Glutamatergic neuron (in vitro differentiated cells): ENCODE results near the gene ARHGAP29. TPM values are rescaled to one million over a fixed set of nuclear protein-coding genes. Genes with fewer than 3 reads are reported as not detected.

Experiments used
- DNase-seq: peaks from one replicate; pipeline ENCODE4 v3.0.0; 2022
- H3K27ac Mint-ChIP-seq: one replicate; pipeline ENCODE4 v1.8.0; 2020; ENCODE audit warnings: mild to moderate bottlenecking, mixed read lengths, inconsistent platforms; ENCODE audit not compliant: unreplicated experiment
- H3K27me3 Mint-ChIP-seq: one replicate; pipeline ENCODE4 v1.8.0; 2020; ENCODE audit warnings: mild to moderate bottlenecking, moderate library complexity, mixed read lengths, inconsistent platforms; ENCODE audit not compliant: unreplicated experiment
- H3K36me3 Mint-ChIP-seq: one replicate; pipeline ENCODE4 v1.8.0; 2020; ENCODE audit warnings: mild to moderate bottlenecking, mixed read lengths, inconsistent platforms; ENCODE audit not compliant: unreplicated experiment
- H3K4me1 Mint-ChIP-seq: one replicate; pipeline ENCODE4 v1.8.0; 2020; ENCODE audit warnings: mild to moderate bottlenecking, low read depth, mixed read lengths, inconsistent platforms; ENCODE audit not compliant: unreplicated experiment
- H3K4me3 Mint-ChIP-seq: one replicate; pipeline ENCODE4 v1.8.0; 2020; ENCODE audit warnings: mild to moderate bottlenecking, mixed read lengths, inconsistent platforms; ENCODE audit not compliant: unreplicated experiment
- H3K9me3 Mint-ChIP-seq: one replicate; pipeline ENCODE4 v1.8.0; 2020; ENCODE audit warnings: mild to moderate bottlenecking, moderate library complexity, mixed read lengths, inconsistent platforms; ENCODE audit not compliant: unreplicated experiment
- total RNA-seq: library from RNA; stranded (reverse); fragmentation: NEBNext Ultra II Directional; extraction: Animal tissue kit (Norgen Biotek cat#: 25700); gene quantifications from one replicate; pipeline ENCODE4 v1.2.1, GENCODE V29; 2021; ENCODE audit not compliant: unreplicated experiment
- TF ChIP-seq, protein P1 (sequence below): fragments of 200-600 bp; sonication (generic); IDR thresholded peaks from one replicate; pipeline ENCODE4 v1.5.0; 2021; ENCODE audit not compliant: partially characterized antibody, unreplicated experiment

Gene ARHGAP29
- total RNA-seq, 1 donor from 2014 or later: 1.1 TPM

DNA sequence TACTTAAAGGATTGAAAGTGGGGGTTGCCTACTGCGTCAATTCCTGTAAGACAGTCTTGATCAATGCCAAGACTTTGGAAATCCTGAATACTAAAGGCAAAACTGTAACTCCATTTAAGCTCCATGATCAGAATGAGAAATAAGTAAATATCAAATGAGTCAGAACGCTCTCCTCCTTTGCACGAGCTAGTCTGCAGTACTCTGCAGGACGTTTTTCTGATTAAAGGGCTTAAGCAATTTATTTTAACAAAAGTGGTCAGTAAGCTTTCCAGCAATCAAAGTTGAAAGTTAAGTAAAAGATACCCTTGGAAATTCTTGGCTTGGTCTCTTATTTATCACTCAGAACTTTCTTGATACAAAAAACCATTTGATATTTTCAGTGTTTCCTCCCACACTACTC lies 35.7 kb upstream of the ARHGAP29 start:
- TF ChIP-seq, protein P1, sequence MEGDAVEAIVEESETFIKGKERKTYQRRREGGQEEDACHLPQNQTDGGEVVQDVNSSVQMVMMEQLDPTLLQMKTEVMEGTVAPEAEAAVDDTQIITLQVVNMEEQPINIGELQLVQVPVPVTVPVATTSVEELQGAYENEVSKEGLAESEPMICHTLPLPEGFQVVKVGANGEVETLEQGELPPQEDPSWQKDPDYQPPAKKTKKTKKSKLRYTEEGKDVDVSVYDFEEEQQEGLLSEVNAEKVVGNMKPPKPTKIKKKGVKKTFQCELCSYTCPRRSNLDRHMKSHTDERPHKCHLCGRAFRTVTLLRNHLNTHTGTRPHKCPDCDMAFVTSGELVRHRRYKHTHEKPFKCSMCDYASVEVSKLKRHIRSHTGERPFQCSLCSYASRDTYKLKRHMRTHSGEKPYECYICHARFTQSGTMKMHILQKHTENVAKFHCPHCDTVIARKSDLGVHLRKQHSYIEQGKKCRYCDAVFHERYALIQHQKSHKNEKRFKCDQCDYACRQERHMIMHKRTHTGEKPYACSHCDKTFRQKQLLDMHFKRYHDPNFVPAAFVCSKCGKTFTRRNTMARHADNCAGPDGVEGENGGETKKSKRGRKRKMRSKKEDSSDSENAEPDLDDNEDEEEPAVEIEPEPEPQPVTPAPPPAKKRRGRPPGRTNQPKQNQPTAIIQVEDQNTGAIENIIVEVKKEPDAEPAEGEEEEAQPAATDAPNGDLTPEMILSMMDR: no peak
- DNase-seq: no peak
- Mint-ChIP-seq H3K27ac (no peak overlapping the region), H3K4me3 (no peak overlapping the region), H3K9me3 (no peaks in the 10 kb centered on the region), H3K36me3 (no peaks in the 10 kb centered on the region), H3K4me1 (no peaks in the 10 kb centered on the region), H3K27me3 (no peaks in the 10 kb centered on the region)

DNA sequence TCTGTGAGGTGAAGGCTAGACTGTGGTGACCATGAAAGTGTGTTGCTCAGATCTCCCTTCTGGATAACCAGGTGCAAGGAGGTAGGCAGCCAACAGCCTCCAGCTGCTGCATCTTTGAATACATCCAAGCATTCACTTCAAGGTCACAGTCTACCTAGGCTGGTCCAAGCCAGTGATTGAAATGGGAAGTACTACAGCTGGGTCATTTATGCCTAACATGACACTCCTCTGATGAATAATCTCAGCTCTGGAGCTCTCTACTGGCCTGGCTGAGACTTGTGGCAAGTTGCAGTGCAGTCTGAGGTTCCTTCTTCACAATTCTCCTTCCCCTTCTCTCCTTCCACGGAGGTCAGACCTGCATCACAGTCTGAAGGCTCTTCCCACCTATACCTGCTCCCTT lies 35.0 kb upstream of the ARHGAP29 start:
- Mint-ChIP-seq H3K36me3 (no peaks in the 10 kb centered on the region), H3K27me3 (no peaks in the 10 kb centered on the region), H3K9me3 (no peaks in the 10 kb centered on the region), H3K4me1 (no peaks in the 10 kb centered on the region), H3K4me3 (no peak overlapping the region), H3K27ac (no peak overlapping the region)
- TF ChIP-seq, protein P1: no peak
- DNase-seq: no peak

DNA sequence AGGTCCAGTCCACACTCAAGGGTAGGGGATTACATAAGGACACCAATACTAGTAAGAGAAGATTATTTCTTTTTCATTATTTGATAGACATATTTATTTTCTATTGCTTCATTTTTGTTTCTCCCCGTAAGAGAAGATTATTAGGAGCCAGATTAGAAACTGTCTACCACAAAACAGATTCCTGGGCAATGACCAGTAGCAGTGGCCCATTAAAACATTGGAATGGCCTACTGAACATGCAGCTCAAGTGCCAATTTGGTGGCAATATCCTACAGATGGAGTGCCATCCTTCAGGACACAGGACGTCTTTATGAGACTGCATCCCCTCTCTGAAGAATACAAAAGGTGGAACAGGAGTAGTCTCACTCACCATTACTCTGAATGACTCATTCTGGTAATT lies 34.0 kb upstream of the ARHGAP29 start:
- no peaks in the 10 kb centered on the region for H3K36me3 Mint-ChIP-seq
- H3K27me3 Mint-ChIP-seq: no peaks in the 10 kb centered on the region
- peaks cover under 1% of the 10 kb centered on the region for H3K9me3 Mint-ChIP-seq
- H3K27ac Mint-ChIP-seq: no peak overlapping the region
- TF ChIP-seq, protein P1: no peak
- H3K4me1 Mint-ChIP-seq: no peaks in the 10 kb centered on the region
- DNase-seq: no peak
- no peak overlapping the region for H3K4me3 Mint-ChIP-seq

DNA sequence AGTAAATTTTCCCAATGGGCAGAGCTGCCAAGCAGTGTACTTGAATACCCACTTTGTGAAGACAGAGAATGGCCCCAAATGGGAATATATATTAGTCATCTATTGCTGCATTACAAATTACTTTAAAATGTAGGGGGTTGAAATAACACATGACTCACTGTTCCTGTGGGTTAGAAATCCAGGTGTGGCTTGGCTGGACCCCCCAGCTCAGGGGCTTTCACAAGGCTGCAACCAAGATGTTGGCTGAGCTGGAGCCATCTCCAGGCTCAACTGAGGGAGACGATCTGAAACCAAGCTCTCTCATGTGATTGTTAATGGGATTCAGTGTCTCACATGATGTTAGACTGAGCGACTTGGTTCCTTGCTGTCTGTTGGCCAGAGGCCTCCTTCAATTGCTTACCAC lies 33.4 kb upstream of the ARHGAP29 start:
- H3K4me1 Mint-ChIP-seq: no peaks in the 10 kb centered on the region
- TF ChIP-seq, protein P1: no peak
- no peaks in the 10 kb centered on the region for H3K36me3 Mint-ChIP-seq
- no peak for DNase-seq
- H3K4me3 Mint-ChIP-seq: no peak overlapping the region
- no peak overlapping the region for H3K27ac Mint-ChIP-seq
- H3K27me3 Mint-ChIP-seq: no peaks in the 10 kb centered on the region
- peaks cover 3% of the 10 kb centered on the region for H3K9me3 Mint-ChIP-seq

DNA sequence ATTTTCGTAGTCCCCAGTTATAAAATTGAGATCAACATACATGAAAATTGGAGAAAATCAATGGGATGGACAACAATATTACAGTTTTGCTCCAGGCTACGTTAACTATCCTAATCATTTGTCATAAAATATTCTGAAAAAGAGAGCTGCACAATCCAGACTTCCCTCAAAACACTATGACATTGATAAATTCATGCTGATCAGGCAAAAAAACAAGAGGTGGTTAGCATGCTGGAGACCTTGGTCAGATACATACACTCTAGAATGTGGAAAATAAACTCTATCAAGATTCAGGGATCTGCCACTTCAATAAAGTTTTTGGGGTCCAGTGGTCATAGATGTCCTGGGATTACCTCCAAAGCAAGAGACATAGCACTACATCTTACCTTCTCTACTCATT lies 32.5 kb upstream of the ARHGAP29 start:
- Mint-ChIP-seq H3K36me3 (no peaks in the 10 kb centered on the region), H3K27ac (no peak overlapping the region), H3K4me1 (no peaks in the 10 kb centered on the region), H3K27me3 (no peaks in the 10 kb centered on the region), H3K4me3 (no peak overlapping the region), H3K9me3 (peaks cover 3% of the 10 kb centered on the region)
- no peak for DNase-seq
- TF ChIP-seq, protein P1: no peak
